A549 treated with AZD9567 at 1 μM for 4 hours (cell line): ENCODE measurements around the gene FANCM. TPM values are rescaled to one million over a fixed set of nuclear protein-coding genes. Genes with fewer than 3 reads are reported as not detected.

Experiments
- total RNA-seq: library from RNA; stranded (reverse); fragments of 200-300 nt; extraction: Qiagen RNA extraction; gene quantifications from 5 replicates; pipeline ENCODE4 v1.2.3, GENCODE V29; 2022; ENCODE audit not compliant: insufficient read depth

The FANCM gene, protein sequence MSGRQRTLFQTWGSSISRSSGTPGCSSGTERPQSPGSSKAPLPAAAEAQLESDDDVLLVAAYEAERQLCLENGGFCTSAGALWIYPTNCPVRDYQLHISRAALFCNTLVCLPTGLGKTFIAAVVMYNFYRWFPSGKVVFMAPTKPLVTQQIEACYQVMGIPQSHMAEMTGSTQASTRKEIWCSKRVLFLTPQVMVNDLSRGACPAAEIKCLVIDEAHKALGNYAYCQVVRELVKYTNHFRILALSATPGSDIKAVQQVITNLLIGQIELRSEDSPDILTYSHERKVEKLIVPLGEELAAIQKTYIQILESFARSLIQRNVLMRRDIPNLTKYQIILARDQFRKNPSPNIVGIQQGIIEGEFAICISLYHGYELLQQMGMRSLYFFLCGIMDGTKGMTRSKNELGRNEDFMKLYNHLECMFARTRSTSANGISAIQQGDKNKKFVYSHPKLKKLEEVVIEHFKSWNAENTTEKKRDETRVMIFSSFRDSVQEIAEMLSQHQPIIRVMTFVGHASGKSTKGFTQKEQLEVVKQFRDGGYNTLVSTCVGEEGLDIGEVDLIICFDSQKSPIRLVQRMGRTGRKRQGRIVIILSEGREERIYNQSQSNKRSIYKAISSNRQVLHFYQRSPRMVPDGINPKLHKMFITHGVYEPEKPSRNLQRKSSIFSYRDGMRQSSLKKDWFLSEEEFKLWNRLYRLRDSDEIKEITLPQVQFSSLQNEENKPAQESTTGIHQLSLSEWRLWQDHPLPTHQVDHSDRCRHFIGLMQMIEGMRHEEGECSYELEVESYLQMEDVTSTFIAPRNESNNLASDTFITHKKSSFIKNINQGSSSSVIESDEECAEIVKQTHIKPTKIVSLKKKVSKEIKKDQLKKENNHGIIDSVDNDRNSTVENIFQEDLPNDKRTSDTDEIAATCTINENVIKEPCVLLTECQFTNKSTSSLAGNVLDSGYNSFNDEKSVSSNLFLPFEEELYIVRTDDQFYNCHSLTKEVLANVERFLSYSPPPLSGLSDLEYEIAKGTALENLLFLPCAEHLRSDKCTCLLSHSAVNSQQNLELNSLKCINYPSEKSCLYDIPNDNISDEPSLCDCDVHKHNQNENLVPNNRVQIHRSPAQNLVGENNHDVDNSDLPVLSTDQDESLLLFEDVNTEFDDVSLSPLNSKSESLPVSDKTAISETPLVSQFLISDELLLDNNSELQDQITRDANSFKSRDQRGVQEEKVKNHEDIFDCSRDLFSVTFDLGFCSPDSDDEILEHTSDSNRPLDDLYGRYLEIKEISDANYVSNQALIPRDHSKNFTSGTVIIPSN (N-terminal part only)
- 4.9 to 8.2 TPM (median 5.7 TPM) in 5 replicates for total RNA-seq

DNA sequence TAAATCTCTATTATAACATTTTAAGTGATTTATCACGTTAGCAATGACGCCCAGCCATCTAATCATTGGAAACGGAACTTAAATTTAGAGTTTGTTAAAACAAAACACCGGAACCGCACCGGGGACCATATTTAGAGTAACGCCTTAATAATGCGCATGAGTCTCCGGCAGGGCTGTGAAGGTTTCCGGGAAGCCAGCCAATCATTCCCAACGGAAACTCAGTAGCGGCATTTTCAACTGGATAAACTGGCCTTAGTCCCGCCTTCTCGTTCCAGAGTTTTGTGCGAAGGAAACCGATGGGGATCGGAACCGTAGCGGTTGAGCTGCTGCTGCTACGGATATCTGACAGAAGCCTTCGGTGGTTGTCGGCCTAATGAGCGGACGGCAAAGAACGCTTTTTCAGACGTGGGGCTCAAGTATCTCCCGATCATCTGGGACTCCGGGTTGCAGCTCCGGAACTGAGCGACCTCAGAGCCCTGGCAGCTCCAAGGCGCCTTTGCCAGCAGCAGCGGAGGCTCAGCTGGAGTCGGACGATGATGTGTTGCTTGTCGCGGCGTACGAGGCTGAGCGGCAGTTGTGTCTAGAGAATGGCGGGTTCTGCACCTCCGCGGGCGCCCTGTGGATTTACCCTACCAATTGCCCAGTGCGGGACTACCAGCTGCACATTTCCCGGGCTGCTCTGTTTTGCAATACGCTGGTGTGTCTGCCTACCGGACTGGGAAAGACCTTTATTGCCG lies at the start of gene FANCM:
Gene FANCM (plus strand): TSS at position 272 of the 737 bp plus-strand sequence. CDS start 102 bp downstream, at position 374.

DNA sequence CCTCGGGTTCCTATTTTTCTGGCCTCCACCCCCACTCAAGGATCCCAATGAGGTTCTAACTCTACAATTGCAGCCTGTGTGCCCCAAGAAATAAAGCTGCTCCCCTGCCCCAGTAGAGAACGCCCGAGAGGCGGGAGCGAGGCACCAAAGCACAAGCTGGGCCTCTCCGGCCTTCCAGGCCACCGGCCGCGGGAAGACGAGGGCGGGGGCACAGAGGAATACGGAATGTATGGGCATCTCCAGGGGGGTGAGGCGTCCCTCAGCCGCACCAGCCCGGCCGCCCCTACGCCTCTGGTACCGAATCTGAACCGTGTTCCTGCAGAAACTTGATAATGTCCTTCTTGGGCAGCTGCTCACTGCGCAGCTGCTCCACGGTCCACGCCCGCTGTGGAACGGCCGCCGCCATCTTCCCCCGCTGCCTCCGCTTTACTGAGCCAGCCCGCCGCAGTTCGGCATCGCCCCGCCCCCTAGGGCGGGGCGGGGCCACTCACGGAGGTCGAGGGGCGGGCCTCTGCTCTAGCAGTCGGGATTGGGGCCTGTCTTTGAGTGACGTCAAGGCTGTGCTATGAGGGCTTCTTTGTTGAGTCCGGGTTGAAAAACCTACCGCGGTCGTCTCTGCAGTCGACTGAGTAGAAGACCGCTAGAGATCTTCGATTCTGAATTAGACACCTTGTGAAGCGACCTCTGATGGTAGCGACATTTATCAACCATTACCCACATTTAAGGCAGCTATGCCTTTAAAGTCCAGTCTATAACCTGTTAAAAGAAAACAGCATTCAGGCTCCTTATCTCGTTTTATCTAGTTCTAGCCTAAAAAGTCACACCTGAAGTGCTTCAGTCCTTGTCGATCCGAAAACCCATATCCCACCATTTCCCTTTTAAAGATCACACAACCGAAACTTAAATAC lies 1.4 kb upstream of the FANCM start, which contains the start of gene FKBP3:
Gene FKBP3 (minus strand): TSS at position 431 of the 908 bp plus-strand sequence. CDS start 25 bp downstream, at position 406.

Other genes with a start within 250 kb of the FANCM start
- gene KLHL28, start 174.0 kb upstream of the FANCM start, total RNA-seq: 6.3 to 8.5 TPM (median 7.8 TPM) in 5 replicates
- 7.4 to 13.3 TPM (median 8.2 TPM) in 5 replicates for gene TOGARAM1, start 173.7 kb upstream of the FANCM start, total RNA-seq
- gene PRPF39, start 51.8 kb upstream of the FANCM start, total RNA-seq: 18.1 to 27.5 TPM (median 23.6 TPM) in 5 replicates
- 114 to 154 TPM (median 118 TPM) in 5 replicates for gene FKBP3, start 1.4 kb upstream of the FANCM start, total RNA-seq
- gene MIS18BP1, start 117.3 kb downstream of the FANCM start, total RNA-seq: 14.9 to 25.4 TPM (median 20.6 TPM) in 5 replicates